Neural cell (in vitro differentiated cells): ENCODE results near the gene COL5A1.

Experiments used
- EP300 ChIP-seq: fragments of 450-650 bp; conservative IDR thresholded peaks from 2 replicates; pipeline ENCODE4 v1.6.1; 2014; ENCODE audit warnings: antibody characterized with exemption, mild to moderate bottlenecking, moderate library complexity; ENCODE audit not compliant: poor library complexity, severe bottlenecking
- POLR2AphosphoS5 ChIP-seq: IDR thresholded peaks from 2 replicates; pipeline ENCODE4 v1.6.1; 2012
- RAD21 ChIP-seq: fragments of 450-650 bp; conservative IDR thresholded peaks from 2 replicates; pipeline ENCODE4 v1.6.1; 2014; ENCODE audit warnings: antibody characterized with exemption, mild to moderate bottlenecking, moderate library complexity
- TF ChIP-seq, protein P1 (sequence below): fragments of 450-650 bp; IDR thresholded peaks from 2 replicates; pipeline ENCODE4 v1.5.1; 2014; ENCODE audit warnings: antibody characterized with exemption, mild to moderate bottlenecking, moderate library complexity; ENCODE audit not compliant: poor library complexity, severe bottlenecking

DNA sequence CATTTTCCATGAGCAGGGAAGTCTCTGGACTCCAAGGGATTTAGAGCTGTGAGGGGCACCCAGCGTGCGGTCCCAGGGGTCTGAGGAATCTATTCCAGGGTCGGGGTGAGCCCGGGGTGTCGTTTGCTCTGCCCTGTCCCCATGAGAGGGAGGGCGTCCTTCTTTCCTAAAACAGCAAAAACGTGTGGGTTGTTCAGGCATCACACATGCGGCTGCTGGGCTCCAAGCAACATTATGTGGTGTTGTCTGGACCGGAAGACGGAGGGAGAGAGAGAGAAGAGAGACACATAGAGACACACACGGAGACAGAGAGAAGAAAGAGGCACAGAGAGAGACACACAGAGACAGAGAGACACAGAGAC lies 42.7 kb upstream of the COL5A1 start:
- TF ChIP-seq, protein P1, sequence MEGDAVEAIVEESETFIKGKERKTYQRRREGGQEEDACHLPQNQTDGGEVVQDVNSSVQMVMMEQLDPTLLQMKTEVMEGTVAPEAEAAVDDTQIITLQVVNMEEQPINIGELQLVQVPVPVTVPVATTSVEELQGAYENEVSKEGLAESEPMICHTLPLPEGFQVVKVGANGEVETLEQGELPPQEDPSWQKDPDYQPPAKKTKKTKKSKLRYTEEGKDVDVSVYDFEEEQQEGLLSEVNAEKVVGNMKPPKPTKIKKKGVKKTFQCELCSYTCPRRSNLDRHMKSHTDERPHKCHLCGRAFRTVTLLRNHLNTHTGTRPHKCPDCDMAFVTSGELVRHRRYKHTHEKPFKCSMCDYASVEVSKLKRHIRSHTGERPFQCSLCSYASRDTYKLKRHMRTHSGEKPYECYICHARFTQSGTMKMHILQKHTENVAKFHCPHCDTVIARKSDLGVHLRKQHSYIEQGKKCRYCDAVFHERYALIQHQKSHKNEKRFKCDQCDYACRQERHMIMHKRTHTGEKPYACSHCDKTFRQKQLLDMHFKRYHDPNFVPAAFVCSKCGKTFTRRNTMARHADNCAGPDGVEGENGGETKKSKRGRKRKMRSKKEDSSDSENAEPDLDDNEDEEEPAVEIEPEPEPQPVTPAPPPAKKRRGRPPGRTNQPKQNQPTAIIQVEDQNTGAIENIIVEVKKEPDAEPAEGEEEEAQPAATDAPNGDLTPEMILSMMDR: no peak
- TF ChIP-seq EP300 (no peak), RAD21 (no peak), POLR2AphosphoS5 (no peak)
